Adipocyte (in vitro differentiated cells): ENCODE results near the gene LSM7.
A peak's percentile ranks its signal among the peaks of the same experiment; 100 is the strongest.

ENCODE experiments used
- DNase-seq: peaks from one replicate; pipeline ENCODE4 v3.0.0-alpha.2; 2015; ENCODE audit warnings: low read depth
- H3K27me3 ChIP-seq: replicated peaks from 2 replicates; pipeline ENCODE4 v1.7.0; 2013; ENCODE audit warnings: mild to moderate bottlenecking, low read length, moderate library complexity; ENCODE audit not compliant: control insufficient read depth, insufficient read depth
- H3K36me3 ChIP-seq: 2 replicates; pipeline ENCODE4 v1.7.0; 2013; ENCODE audit warnings: low read length, mild to moderate bottlenecking, moderate library complexity; ENCODE audit not compliant: control insufficient read depth, insufficient read depth, severe bottlenecking
- H3K4me1 ChIP-seq: 2 replicates; pipeline ENCODE4 v1.7.0; 2013; ENCODE audit warnings: mild to moderate bottlenecking, low read length, moderate library complexity; ENCODE audit not compliant: control insufficient read depth, insufficient read depth
- H3K4me3 ChIP-seq: 2 replicates; pipeline ENCODE4 v1.7.0; 2013; ENCODE audit warnings: mild to moderate bottlenecking, low read length, moderate library complexity
- H3K9ac ChIP-seq: 2 replicates; pipeline ENCODE4 v1.7.0; 2013; ENCODE audit warnings: mild to moderate bottlenecking, low read length, moderate library complexity
- H3K9me3 ChIP-seq: 2 replicates; pipeline ENCODE4 v1.7.0; 2013; ENCODE audit warnings: mild to moderate bottlenecking, low read length, moderate library complexity; ENCODE audit not compliant: control insufficient read depth

The LSM7 gene

GRCh38 chr19:2315121-2315817 is 13.1 kb downstream of the LSM7 start:
- Histone ChIP-seq H3K4me1 (no peaks in the 10 kb centered on the region), H3K36me3 (no peaks in the 10 kb centered on the region), H3K9me3 (peaks cover 8% of the 10 kb centered on the region), H3K27me3 (peaks cover 5% of the 10 kb centered on the region), H3K9ac (no peak overlapping the region), H3K4me3 (no peak overlapping the region)
- no peak for DNase-seq

- H3K9ac ChIP-seq, result no peak overlapping the region
- H3K36me3 ChIP-seq, result no peaks in the 10 kb centered on the region
- peaks cover 7% of the 10 kb centered on the region for H3K27me3 ChIP-seq
- H3K4me3 ChIP-seq, result no peak overlapping the region
- peaks cover 8% of the 10 kb centered on the region for H3K9me3 ChIP-seq
- no peak for DNase-seq
- H3K4me1 ChIP-seq, result peaks cover 4% of the 10 kb centered on the region
Measured at GRCh38 chr19:2312820-2313501, 15.4 kb downstream of the LSM7 start.

- Histone ChIP-seq H3K36me3 (no peaks in the 10 kb centered on the region), H3K9me3 (peaks cover 8% of the 10 kb centered on the region), H3K27me3 (peaks cover 18% of the 10 kb centered on the region), H3K4me1 (peaks cover 4% of the 10 kb centered on the region), H3K4me3 (no peak overlapping the region), H3K9ac (no peak overlapping the region)
- DNase-seq, result no peak
Measured at GRCh38 chr19:2311093-2311492, 17.3 kb downstream of the LSM7 start.

- Histone ChIP-seq H3K27me3 (peaks cover 21% of the 10 kb centered on the region), H3K4me1 (peaks cover 4% of the 10 kb centered on the region), H3K36me3 (no peaks in the 10 kb centered on the region), H3K4me3 (no peak overlapping the region), H3K9ac (no peak overlapping the region), H3K9me3 (peaks cover 2% of the 10 kb centered on the region)
- peak; percentile 31 for DNase-seq
Measured at GRCh38 chr19:2309734-2310362, 18.5 kb downstream of the LSM7 start.

GRCh38 chr19:2308114-2308556 is 20.3 kb downstream of the LSM7 start, which contains the start of gene LINGO3:
TSS of gene LINGO3 (minus strand) at chr19:2308154. CDS start at chr19:2291776, 16,378 bp downstream.
- H3K4me3 ChIP-seq, result peak within 1 kb of the TSS; percentile 37
- H3K36me3 ChIP-seq, result no peaks in the 10 kb centered on the region
- peaks cover 25% of the 10 kb centered on the region for H3K27me3 ChIP-seq
- peaks cover 4% of the 10 kb centered on the region for H3K4me1 ChIP-seq
- no peaks in the 10 kb centered on the region for H3K9me3 ChIP-seq
- H3K9ac ChIP-seq, result no peak within 1 kb of the TSS
- DNase-seq, result peak; percentile 26

- DNase-seq, result no peak
- no peaks in the 10 kb centered on the region for H3K36me3 ChIP-seq
- H3K27me3 ChIP-seq, result peaks cover 25% of the 10 kb centered on the region
- no peak overlapping the region for H3K4me3 ChIP-seq
- H3K9me3 ChIP-seq, result no peaks in the 10 kb centered on the region
- H3K9ac ChIP-seq, result no peak overlapping the region
- peaks cover 4% of the 10 kb centered on the region for H3K4me1 ChIP-seq
Measured at GRCh38 chr19:2307518-2308012, 20.8 kb downstream of the LSM7 start.

GRCh38 chr19:2306971-2307370 is 21.4 kb downstream of the LSM7 start:
- DNase-seq, result no peak
- Histone ChIP-seq H3K27me3 (peaks cover 27% of the 10 kb centered on the region), H3K4me3 (no peak overlapping the region), H3K9me3 (no peaks in the 10 kb centered on the region), H3K4me1 (peaks cover 8% of the 10 kb centered on the region), H3K36me3 (no peaks in the 10 kb centered on the region), H3K9ac (no peak overlapping the region)

GRCh38 chr19:2306281-2306806 is 22.0 kb downstream of the LSM7 start:
- H3K4me1 ChIP-seq, result peaks cover 8% of the 10 kb centered on the region
- H3K4me3 ChIP-seq, result no peak overlapping the region
- no peak overlapping the region for H3K9ac ChIP-seq
- H3K9me3 ChIP-seq, result no peaks in the 10 kb centered on the region
- no peaks in the 10 kb centered on the region for H3K36me3 ChIP-seq
- H3K27me3 ChIP-seq, result peaks cover 27% of the 10 kb centered on the region
- DNase-seq, result no peak

- H3K36me3 ChIP-seq, result no peaks in the 10 kb centered on the region
- peaks cover 31% of the 10 kb centered on the region for H3K27me3 ChIP-seq
Measured at GRCh38 chr19:2305452-2306280, 22.7 kb downstream of the LSM7 start.

GRCh38 chr19:2303211-2303798 is 25.1 kb downstream of the LSM7 start:
- no peak overlapping the region for H3K9ac ChIP-seq
- no peak for DNase-seq
- no peaks in the 10 kb centered on the region for H3K36me3 ChIP-seq
- no peaks in the 10 kb centered on the region for H3K9me3 ChIP-seq
- peaks cover 29% of the 10 kb centered on the region for H3K27me3 ChIP-seq
- H3K4me3 ChIP-seq, result no peak overlapping the region
- peaks cover 4% of the 10 kb centered on the region for H3K4me1 ChIP-seq

More at GRCh38 chr19:2305452-2306280, 22.7 kb downstream of the LSM7 start:
- DNase-seq, result no peak
- Histone ChIP-seq H3K9me3 (no peaks in the 10 kb centered on the region), H3K9ac (no peak overlapping the region), H3K4me3 (no peak overlapping the region), H3K4me1 (peaks cover 8% of the 10 kb centered on the region)
